ENCODE results near the gene CNTN6.

- TF ChIP-seq, protein P1, sequence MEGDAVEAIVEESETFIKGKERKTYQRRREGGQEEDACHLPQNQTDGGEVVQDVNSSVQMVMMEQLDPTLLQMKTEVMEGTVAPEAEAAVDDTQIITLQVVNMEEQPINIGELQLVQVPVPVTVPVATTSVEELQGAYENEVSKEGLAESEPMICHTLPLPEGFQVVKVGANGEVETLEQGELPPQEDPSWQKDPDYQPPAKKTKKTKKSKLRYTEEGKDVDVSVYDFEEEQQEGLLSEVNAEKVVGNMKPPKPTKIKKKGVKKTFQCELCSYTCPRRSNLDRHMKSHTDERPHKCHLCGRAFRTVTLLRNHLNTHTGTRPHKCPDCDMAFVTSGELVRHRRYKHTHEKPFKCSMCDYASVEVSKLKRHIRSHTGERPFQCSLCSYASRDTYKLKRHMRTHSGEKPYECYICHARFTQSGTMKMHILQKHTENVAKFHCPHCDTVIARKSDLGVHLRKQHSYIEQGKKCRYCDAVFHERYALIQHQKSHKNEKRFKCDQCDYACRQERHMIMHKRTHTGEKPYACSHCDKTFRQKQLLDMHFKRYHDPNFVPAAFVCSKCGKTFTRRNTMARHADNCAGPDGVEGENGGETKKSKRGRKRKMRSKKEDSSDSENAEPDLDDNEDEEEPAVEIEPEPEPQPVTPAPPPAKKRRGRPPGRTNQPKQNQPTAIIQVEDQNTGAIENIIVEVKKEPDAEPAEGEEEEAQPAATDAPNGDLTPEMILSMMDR (IDR thresholded peaks at IDR 0.05), result no peak
- TF ChIP-seq, protein P2, sequence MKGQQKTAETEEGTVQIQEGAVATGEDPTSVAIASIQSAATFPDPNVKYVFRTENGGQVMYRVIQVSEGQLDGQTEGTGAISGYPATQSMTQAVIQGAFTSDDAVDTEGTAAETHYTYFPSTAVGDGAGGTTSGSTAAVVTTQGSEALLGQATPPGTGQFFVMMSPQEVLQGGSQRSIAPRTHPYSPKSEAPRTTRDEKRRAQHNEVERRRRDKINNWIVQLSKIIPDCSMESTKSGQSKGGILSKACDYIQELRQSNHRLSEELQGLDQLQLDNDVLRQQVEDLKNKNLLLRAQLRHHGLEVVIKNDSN (IDR thresholded peaks at IDR 0.05; ENCODE audit: borderline replicate concordance, low read depth), result no peak
- TF ChIP-seq REST (IDR thresholded peaks at IDR 0.05; ENCODE audit: low read depth, low read length), result no peak
- no peak for TF ChIP-seq FOXM1 (IDR thresholded peaks at IDR 0.05; ENCODE audit: low read depth)
- TF ChIP-seq YY1 (IDR thresholded peaks at IDR 0.05; ENCODE audit: low read depth), result no peak
- no peak for TF ChIP-seq TCF12 (IDR thresholded peaks at IDR 0.05)
Observed at GRCh38 chr3:1446531-1446930, 353.7 kb downstream of the CNTN6 start.
